ENCODE measurements around the gene DRAM2. TPM values are rescaled to one million over a fixed set of nuclear protein-coding genes. Genes with fewer than 3 reads are reported as not detected.

DRAM2 gene
- total and polyA plus RNA-seq, 2 of the 13 experiments (the other 11 are each of a cell fraction or from before 2014, with no cell fraction given): 33.2 to 123 TPM

- no peak for TF ChIP-seq ZNF773 (CRISPR knock-in tag; IDR thresholded peaks at IDR 0.05; ENCODE audit: borderline replicate concordance)
- TF ChIP-seq CCAR2 (optimal IDR thresholded peaks at IDR 0.05; ENCODE audit: low read depth, low read length): no peak
- no peak for TF ChIP-seq JDP2 (CRISPR knock-in tag; IDR thresholded peaks at IDR 0.05; ENCODE audit: borderline replicate concordance)
- TF ChIP-seq TCF7L2 (IDR thresholded peaks at IDR 0.05; ENCODE audit: low read depth, low read length): no peak
- no peak for TF ChIP-seq SNAPC5 (CRISPR knock-in tag; IDR thresholded peaks at IDR 0.05; ENCODE audit: borderline replicate concordance)
- TF ChIP-seq ZNF569 (CRISPR knock-in tag; IDR thresholded peaks at IDR 0.05; ENCODE audit: borderline replicate concordance): no peak
- TF ChIP-seq ZBTB3 (CRISPR knock-in tag; IDR thresholded peaks at IDR 0.05; ENCODE audit: borderline replicate concordance, low read depth): no peak
- TF ChIP-seq ZNF558 (CRISPR knock-in tag; IDR thresholded peaks at IDR 0.05; ENCODE audit: borderline replicate concordance): 0 out of 2 replicates have a peak, but pooled peaks have one; percentile 23
- TF ChIP-seq CREB1 (IDR thresholded peaks at IDR 0.05): no peak
- TF ChIP-seq CREB1 (CRISPR knock-in tag; IDR thresholded peaks at IDR 0.05): no peak
- no peak for TF ChIP-seq ZNF546 (CRISPR knock-in tag; conservative IDR thresholded peaks at IDR 0.05)
- no peak for TF ChIP-seq KLF12 (CRISPR knock-in tag; IDR thresholded peaks at IDR 0.05; ENCODE audit: borderline replicate concordance)
- TF ChIP-seq ZNF333 (CRISPR knock-in tag; IDR thresholded peaks at IDR 0.05; ENCODE audit: borderline replicate concordance): peak; percentile 39
- TF ChIP-seq, protein P1, sequence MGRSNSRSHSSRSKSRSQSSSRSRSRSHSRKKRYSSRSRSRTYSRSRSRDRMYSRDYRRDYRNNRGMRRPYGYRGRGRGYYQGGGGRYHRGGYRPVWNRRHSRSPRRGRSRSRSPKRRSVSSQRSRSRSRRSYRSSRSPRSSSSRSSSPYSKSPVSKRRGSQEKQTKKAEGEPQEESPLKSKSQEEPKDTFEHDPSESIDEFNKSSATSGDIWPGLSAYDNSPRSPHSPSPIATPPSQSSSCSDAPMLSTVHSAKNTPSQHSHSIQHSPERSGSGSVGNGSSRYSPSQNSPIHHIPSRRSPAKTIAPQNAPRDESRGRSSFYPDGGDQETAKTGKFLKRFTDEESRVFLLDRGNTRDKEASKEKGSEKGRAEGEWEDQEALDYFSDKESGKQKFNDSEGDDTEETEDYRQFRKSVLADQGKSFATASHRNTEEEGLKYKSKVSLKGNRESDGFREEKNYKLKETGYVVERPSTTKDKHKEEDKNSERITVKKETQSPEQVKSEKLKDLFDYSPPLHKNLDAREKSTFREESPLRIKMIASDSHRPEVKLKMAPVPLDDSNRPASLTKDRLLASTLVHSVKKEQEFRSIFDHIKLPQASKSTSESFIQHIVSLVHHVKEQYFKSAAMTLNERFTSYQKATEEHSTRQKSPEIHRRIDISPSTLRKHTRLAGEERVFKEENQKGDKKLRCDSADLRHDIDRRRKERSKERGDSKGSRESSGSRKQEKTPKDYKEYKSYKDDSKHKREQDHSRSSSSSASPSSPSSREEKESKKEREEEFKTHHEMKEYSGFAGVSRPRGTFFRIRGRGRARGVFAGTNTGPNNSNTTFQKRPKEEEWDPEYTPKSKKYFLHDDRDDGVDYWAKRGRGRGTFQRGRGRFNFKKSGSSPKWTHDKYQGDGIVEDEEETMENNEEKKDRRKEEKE (IDR thresholded peaks at IDR 0.05): no peak
- peak; percentile 82; the same call in 1 of the 2 replicates for TF ChIP-seq ZNF605 (CRISPR knock-in tag; IDR thresholded peaks at IDR 0.05)
- TF ChIP-seq CENPT (CRISPR knock-in tag; IDR thresholded peaks at IDR 0.05; ENCODE audit: low read depth): no peak
- TF ChIP-seq, protein P2, sequence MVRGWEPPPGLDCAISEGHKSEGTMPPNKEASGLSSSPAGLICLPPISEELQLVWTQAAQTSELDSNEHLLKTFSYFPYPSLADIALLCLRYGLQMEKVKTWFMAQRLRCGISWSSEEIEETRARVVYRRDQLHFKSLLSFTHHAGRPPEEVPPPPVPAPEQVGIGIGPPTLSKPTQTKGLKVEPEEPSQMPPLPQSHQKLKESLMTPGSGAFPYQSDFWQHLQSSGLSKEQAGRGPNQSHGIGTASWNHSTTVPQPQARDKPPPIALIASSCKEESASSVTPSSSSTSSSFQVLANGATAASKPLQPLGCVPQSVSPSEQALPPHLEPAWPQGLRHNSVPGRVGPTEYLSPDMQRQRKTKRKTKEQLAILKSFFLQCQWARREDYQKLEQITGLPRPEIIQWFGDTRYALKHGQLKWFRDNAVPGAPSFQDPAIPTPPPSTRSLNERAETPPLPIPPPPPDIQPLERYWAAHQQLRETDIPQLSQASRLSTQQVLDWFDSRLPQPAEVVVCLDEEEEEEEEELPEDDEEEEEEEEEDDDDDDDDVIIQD (CRISPR knock-in tag; IDR thresholded peaks at IDR 0.05; ENCODE audit: low read depth): peak; percentile 45; the same call in 1 of the 2 replicates
- peak; percentile 89 for TF ChIP-seq ZNF772 (CRISPR knock-in tag; IDR thresholded peaks at IDR 0.05)
- TF ChIP-seq MYNN (CRISPR knock-in tag; IDR thresholded peaks at IDR 0.05; ENCODE audit: low read depth): no peak
- no peak for TF ChIP-seq ZNF609 (CRISPR knock-in tag; IDR thresholded peaks at IDR 0.05; ENCODE audit: borderline replicate concordance)
These were observed at the start of gene DRAM2, which contains the start of gene CEPT1 (continued) for GRCh38 chr1:111139956-111140679.
